ENCODE results near the gene SCARB1.

Gene SCARB1

DNA sequence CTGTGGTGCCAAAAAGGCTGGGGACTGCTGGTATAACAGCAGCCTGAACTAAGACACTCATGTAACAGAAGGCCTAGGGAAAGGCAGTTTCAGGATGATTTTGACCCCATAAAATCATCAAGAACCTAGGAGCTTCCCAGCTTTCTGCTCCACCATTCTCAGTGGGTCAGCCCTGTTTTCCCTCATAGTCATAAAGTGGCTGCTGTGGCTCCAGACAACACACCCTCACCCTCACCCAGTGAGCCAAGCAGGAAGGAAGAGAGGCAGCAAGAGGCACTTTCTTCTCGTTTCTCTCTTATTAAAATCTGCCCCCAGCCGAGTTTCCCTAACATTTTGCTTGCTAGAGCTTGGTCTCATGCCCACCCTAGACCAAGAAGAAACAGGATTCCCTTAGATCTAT lies 131.8 kb downstream of the SCARB1 start:
- TF ChIP-seq, protein P1, sequence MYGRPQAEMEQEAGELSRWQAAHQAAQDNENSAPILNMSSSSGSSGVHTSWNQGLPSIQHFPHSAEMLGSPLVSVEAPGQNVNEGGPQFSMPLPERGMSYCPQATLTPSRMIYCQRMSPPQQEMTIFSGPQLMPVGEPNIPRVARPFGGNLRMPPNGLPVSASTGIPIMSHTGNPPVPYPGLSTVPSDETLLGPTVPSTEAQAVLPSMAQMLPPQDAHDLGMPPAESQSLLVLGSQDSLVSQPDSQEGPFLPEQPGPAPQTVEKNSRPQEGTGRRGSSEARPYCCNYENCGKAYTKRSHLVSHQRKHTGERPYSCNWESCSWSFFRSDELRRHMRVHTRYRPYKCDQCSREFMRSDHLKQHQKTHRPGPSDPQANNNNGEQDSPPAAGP (tag by site-specific recombination; IDR thresholded peaks at IDR 0.05): 0 out of 2 replicates have a peak, but pooled peaks have one; percentile 28
- TF ChIP-seq, protein P2, sequence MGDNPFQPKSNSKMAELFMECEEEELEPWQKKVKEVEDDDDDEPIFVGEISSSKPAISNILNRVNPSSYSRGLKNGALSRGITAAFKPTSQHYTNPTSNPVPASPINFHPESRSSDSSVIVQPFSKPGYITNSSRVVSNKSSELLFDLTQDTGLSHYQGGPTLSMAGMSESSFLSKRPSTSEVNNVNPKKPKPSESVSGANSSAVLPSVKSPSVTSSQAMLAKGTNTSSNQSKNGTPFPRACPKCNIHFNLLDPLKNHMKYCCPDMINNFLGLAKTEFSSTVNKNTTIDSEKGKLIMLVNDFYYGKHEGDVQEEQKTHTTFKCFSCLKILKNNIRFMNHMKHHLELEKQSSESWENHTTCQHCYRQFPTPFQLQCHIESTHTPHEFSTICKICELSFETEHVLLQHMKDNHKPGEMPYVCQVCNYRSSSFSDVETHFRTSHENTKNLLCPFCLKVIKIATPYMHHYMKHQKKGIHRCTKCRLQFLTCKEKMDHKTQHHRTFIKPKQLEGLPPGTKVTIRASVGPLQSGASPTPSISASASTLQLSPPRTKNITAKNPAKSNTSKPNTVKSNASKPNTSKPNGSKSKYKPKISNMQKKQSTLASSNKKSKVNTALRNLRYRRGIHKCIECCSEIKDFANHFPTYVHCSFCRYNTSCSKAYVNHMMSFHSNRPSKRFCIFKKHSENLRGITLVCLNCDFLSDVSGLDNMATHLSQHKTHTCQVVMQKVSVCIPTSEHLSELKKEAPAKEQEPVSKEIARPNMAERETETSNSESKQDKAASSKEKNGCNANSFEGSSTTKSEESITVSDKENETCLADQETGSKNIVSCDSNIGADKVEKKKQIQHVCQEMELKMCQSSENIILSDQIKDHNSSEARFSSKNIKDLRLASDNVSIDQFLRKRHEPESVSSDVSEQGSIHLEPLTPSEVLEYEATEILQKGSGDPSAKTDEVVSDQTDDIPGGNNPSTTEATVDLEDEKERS (tag by site-specific recombination; IDR thresholded peaks at IDR 0.05): 0 out of 2 replicates have a peak, but pooled peaks have one; percentile 60
- TF ChIP-seq ZNF600 (tag by site-specific recombination; IDR thresholded peaks at IDR 0.05): no peak
- no peak for TF ChIP-seq ZNF664 (tag by site-specific recombination; IDR thresholded peaks at IDR 0.05)
- TF ChIP-seq, protein P3, sequence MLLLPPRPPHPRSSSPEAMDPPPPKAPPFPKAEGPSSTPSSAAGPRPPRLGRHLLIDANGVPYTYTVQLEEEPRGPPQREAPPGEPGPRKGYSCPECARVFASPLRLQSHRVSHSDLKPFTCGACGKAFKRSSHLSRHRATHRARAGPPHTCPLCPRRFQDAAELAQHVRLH (tag by site-specific recombination; IDR thresholded peaks at IDR 0.05): peak; percentile 65
- TF ChIP-seq SETDB1 (IDR thresholded peaks at IDR 0.05; ENCODE audit: insufficient read length, low read length): peak; percentile 57
- no peak for TF ChIP-seq ZNF23 (tag by site-specific recombination; IDR thresholded peaks at IDR 0.05; ENCODE audit: borderline replicate concordance)
- TF ChIP-seq ZNF335 (tag by site-specific recombination; conservative IDR thresholded peaks at IDR 0.05): no peak
- TF ChIP-seq, protein P4, sequence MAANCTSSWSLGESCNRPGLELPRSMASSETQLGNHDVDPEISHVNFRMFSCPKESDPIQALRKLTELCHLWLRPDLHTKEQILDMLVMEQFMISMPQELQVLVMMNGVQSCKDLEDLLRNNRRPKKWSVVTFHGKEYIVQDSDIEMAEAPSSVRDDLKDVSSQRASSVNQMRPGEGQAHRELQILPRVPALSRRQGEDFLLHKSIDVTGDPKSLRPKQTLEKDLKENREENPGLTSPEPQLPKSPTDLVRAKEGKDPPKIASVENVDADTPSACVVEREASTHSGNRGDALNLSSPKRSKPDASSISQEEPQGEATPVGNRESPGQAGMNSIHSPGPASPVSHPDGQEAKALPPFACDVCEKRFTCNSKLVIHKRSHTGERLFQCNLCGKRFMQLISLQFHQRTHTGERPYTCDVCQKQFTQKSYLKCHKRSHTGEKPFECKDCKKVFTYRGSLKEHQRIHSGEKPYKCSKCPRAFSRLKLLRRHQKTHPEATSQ (tag by site-specific recombination; IDR thresholded peaks at IDR 0.05): 0 out of 2 replicates have a peak, but pooled peaks have one; percentile 15
- TF ChIP-seq GLI2 (tag by site-specific recombination; IDR thresholded peaks at IDR 0.05; ENCODE audit: borderline replicate concordance, low read depth): no peak
- TF ChIP-seq, protein P5, sequence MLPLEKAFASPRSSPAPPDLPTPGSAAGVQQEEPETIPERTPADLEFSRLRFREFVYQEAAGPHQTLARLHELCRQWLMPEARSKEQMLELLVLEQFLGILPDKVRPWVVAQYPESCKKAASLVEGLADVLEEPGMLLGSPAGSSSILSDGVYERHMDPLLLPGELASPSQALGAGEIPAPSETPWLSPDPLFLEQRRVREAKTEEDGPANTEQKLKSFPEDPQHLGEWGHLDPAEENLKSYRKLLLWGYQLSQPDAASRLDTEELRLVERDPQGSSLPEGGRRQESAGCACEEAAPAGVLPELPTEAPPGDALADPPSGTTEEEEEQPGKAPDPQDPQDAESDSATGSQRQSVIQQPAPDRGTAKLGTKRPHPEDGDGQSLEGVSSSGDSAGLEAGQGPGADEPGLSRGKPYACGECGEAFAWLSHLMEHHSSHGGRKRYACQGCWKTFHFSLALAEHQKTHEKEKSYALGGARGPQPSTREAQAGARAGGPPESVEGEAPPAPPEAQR (tag by site-specific recombination; IDR thresholded peaks at IDR 0.05): no peak
- H3K4me1 ChIP-seq (ENCODE audit: control insufficient read depth, insufficient read depth, low read length): no peaks in the 10 kb centered on the region
- no peak overlapping the region for H3K4me3 ChIP-seq (ENCODE audit: low read depth, low read length)
- CTCF ChIA-PET: interaction anchor here (1.2 kb wide), 1 partner anchor 24 kb away, joined by 4 read pairs; no protein-coding TSS in a partner anchor
- POLR2A ChIA-PET: no interaction called here
- H3K36me3 ChIP-seq (ENCODE audit: control insufficient read depth in 2 of 2, insufficient read depth in 1 of 2, low read length in 2 of 2): no peaks in the 10 kb centered on the region
- H3K9me3 ChIP-seq (ENCODE audit: control insufficient read depth, insufficient read depth, low read depth, low read length): no peaks in the 10 kb centered on the region
- H3K27ac ChIP-seq (ENCODE audit: extremely low read depth, low read depth, low read length): no peak overlapping the region

DNA sequence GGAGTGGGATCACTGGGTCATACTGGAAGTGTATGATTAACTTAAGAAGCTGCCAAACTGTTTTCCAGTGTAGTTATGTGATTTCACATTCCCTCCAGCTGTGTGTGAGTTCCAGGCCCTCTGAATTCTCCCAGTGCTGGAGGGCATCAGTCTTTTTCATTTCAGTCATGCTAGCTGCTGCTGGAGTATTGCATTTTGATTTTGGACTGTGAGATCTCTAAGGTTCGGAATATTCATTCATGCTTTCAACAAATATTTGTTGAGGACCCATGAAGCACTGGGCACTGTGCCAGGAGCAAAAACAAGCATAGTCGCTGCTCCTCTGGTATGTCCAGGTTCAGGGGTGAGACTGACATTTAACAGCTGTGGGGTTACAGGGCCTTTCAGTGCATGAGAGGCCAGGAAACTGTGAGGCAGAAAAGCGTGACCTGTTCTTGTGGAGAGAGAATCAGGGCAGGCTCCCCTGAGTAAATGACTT lies 133.2 kb downstream of the SCARB1 start:
- Histone ChIP-seq H3K9me3 (ENCODE audit: control insufficient read depth, insufficient read depth, low read depth, low read length) (no peaks in the 10 kb centered on the region), H3K27ac (ENCODE audit: extremely low read depth, low read depth, low read length) (no peak overlapping the region), H3K36me3 (ENCODE audit: control insufficient read depth in 2 of 2, insufficient read depth in 1 of 2, low read length in 2 of 2) (no peaks in the 10 kb centered on the region), H3K4me3 (ENCODE audit: low read depth, low read length) (no peak overlapping the region), H3K4me1 (ENCODE audit: control insufficient read depth, insufficient read depth, low read length) (no peaks in the 10 kb centered on the region)
- POLR2A ChIA-PET: interaction anchor here (0.7 kb wide), 1 partner anchor 144 kb away, joined by 3 read pairs; no protein-coding TSS in a partner anchor
- CTCF ChIA-PET: interaction anchor here (0.6 to 1.6 kb wide), 4 partner anchors 9 to 65 kb away, joined by 3 to 6 read pairs (median 4); no protein-coding TSS in a partner anchor
- TF ChIP-seq ZNF112 (tag by site-specific recombination; IDR thresholded peaks at IDR 0.05) (no peak), ZNF623 (tag by site-specific recombination; IDR thresholded peaks at IDR 0.05) (no peak), ZNF10 (tag by site-specific recombination; IDR thresholded peaks at IDR 0.05) (no peak), HOXD13 (CRISPR knock-in tag; IDR thresholded peaks at IDR 0.05; ENCODE audit: borderline replicate concordance) (no peak), ZFP37 (tag by site-specific recombination; IDR thresholded peaks at IDR 0.05) (no peak), ZNF311 (tag by site-specific recombination; IDR thresholded peaks at IDR 0.05; ENCODE audit: borderline replicate concordance) (no peak), ZNF473 (tag by site-specific recombination; IDR thresholded peaks at IDR 0.05) (no peak), SALL2 (tag by site-specific recombination; IDR thresholded peaks at IDR 0.05; ENCODE audit: borderline replicate concordance) (no peak), SCRT1 (tag by site-specific recombination; IDR thresholded peaks at IDR 0.05; ENCODE audit: borderline replicate concordance) (no peak)
- TF ChIP-seq, protein P6, sequence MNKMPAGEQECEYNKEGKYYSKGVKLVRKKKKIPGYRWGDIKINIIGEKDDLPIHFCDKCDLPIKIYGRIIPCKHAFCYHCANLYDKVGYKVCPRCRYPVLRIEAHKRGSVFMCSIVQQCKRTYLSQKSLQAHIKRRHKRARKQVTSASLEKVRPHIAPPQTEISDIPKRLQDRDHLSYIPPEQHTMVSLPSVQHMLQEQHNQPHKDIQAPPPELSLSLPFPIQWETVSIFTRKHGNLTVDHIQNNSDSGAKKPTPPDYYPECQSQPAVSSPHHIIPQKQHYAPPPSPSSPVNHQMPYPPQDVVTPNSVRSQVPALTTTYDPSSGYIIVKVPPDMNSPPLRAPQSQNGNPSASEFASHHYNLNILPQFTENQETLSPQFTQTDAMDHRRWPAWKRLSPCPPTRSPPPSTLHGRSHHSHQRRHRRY (tag by site-specific recombination; IDR thresholded peaks at IDR 0.05): no peak
- TF ChIP-seq, protein P2 (tag by site-specific recombination; IDR thresholded peaks at IDR 0.05): no peak
